Trophoblast cell (in vitro differentiated cells and primary cell): ENCODE results near the gene DGCR2.
"Not testable (repeated sequence)": the region's sequence is repeated elsewhere in the genome, so short reads cannot be mapped to it uniquely, and the experiment has no call there.

Experiments used
- DNase-seq, 2 donors: peaks; one replicate each; pipeline ENCODE4 v3.0.0-alpha.2; 2016
- H2AFZ ChIP-seq: 2 replicates; pipeline ENCODE4 v1.6.1; 2013; ENCODE audit warnings: low read length, moderate library complexity, mild to moderate bottlenecking; ENCODE audit not compliant: insufficient read depth, poor library complexity
- H2AK5ac ChIP-seq: 2 replicates; pipeline ENCODE4 v1.6.1; 2013; ENCODE audit warnings: mild to moderate bottlenecking, low read length
- H2BK120ac ChIP-seq: 2 replicates; pipeline ENCODE4 v1.6.1; 2013; ENCODE audit warnings: low read length, mild to moderate bottlenecking, moderate library complexity; ENCODE audit not compliant: insufficient read depth, poor library complexity
- H2BK12ac ChIP-seq: 2 replicates; pipeline ENCODE4 v1.6.1; 2013; ENCODE audit warnings: mild to moderate bottlenecking, low read length, moderate library complexity
- H2BK5ac ChIP-seq: 2 replicates; pipeline ENCODE4 v1.6.1; 2013; ENCODE audit warnings: low read length, low read depth, moderate library complexity, mild to moderate bottlenecking; ENCODE audit not compliant: poor library complexity
- H3K14ac ChIP-seq: 2 replicates; pipeline ENCODE4 v1.6.1; 2013; ENCODE audit warnings: mild to moderate bottlenecking, low read length
- H3K18ac ChIP-seq: 2 replicates; pipeline ENCODE4 v1.6.1; 2013; ENCODE audit warnings: mild to moderate bottlenecking, low read length
- H3K23ac ChIP-seq: 2 replicates; pipeline ENCODE4 v1.6.1; 2013; ENCODE audit warnings: low read length
- H3K27ac ChIP-seq: 2 replicates; pipeline ENCODE4 v1.5.1; 2013; ENCODE audit warnings: low read depth, mild to moderate bottlenecking, inconsistent platforms, low read length, moderate library complexity
- H3K27me3 ChIP-seq: 2 replicates; pipeline ENCODE4 v1.6.1; 2013; ENCODE audit warnings: inconsistent platforms, mild to moderate bottlenecking, low read length, moderate library complexity; ENCODE audit not compliant: insufficient read depth
- H3K36me3 ChIP-seq, 2 experiments: 1 replicate in 1 of 2; 2 replicates in 1 of 2; pipeline ENCODE4 v1.6.1; 2013; ENCODE audit warnings: low read length in 2 of 2, mild to moderate bottlenecking in 2 of 2, moderate library complexity in 1 of 2; ENCODE audit not compliant: insufficient read depth in 2 of 2, control insufficient read depth in 1 of 2
- H3K4ac ChIP-seq: 2 replicates; pipeline ENCODE4 v1.6.1; 2013; ENCODE audit warnings: low read depth, mild to moderate bottlenecking, low read length, moderate library complexity
- H3K4me1 ChIP-seq, 2 experiments: 1 replicate in 1 of 2; 2 replicates in 1 of 2; pipeline ENCODE4 v1.6.1; 2013; ENCODE audit warnings: low read length in 2 of 2, mild to moderate bottlenecking in 2 of 2, moderate library complexity in 1 of 2; ENCODE audit not compliant: insufficient read depth in 2 of 2, control insufficient read depth in 1 of 2
- H3K4me2 ChIP-seq: 2 replicates; pipeline ENCODE4 v1.6.1; 2013; ENCODE audit warnings: inconsistent platforms, mild to moderate bottlenecking, low read length, moderate library complexity
- H3K4me3 ChIP-seq: 2 replicates; pipeline ENCODE4 v1.5.1; 2013; ENCODE audit warnings: mild to moderate bottlenecking, low read depth, low read length, inconsistent platforms
- H3K79me1 ChIP-seq: one replicate; pipeline ENCODE4 v1.6.1; 2013; ENCODE audit warnings: low read length
- H3K79me2 ChIP-seq: 2 replicates; pipeline ENCODE4 v1.6.1; 2013; ENCODE audit warnings: low read length, mild to moderate bottlenecking; ENCODE audit not compliant: control insufficient read depth, insufficient read depth, poor library complexity
- H3K9ac ChIP-seq: 2 replicates; pipeline ENCODE4 v1.6.1; 2013; ENCODE audit warnings: mild to moderate bottlenecking, low read length
- H3K9me3 ChIP-seq: 2 replicates; pipeline ENCODE4 v1.6.1; 2013; ENCODE audit warnings: low read depth, mild to moderate bottlenecking, control low read depth, inconsistent platforms, low read length; ENCODE audit not compliant: insufficient read depth
- H4K12ac ChIP-seq: 2 replicates; pipeline ENCODE4 v1.6.1; 2013; ENCODE audit warnings: low read depth, mild to moderate bottlenecking, low read length, moderate library complexity
- H4K8ac ChIP-seq: 2 replicates; pipeline ENCODE4 v1.6.1; 2013; ENCODE audit warnings: low read depth, mild to moderate bottlenecking, low read length, moderate library complexity
- H4K91ac ChIP-seq: one replicate; pipeline ENCODE4 v1.6.1; 2013; ENCODE audit warnings: low read depth, mild to moderate bottlenecking, low read length, moderate library complexity
- WGBS: extraction: QIAGEN DNeasy Blood & Tissue Kit; methylation state at CpG from one replicate; pipeline ENCODE4 v1.1.7; 2013; ENCODE audit warnings: missing lambda C conversion rate; ENCODE audit not compliant: insufficient read length, insufficient coverage; ENCODE audit errors: extremely low coverage; 5-methylcytosine and 5-hydroxymethylcytosine counted together

DGCR2 gene

DNA sequence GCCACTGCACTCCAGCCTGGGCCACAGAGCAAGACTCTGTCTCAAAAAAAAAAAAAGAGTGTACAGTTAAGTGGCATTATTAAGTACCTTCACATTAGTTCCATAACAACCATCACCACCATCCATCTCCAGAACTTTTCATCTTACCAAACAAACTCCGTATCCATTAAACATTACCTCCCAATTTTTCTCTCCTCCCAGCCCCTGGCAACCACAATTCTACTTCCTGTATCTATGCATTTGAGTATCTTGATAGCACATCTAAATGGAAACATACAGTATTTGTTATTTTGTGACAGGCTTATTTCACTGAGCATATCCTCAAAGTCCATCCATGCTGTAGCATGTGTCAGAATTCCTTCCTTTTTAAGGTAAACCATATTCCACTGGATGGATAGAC, 46.8 kb downstream of the DGCR2 start:
- H2AK5ac ChIP-seq = no peak overlapping the region
- no peak overlapping the region for H3K18ac ChIP-seq
- peaks cover 2% of the 10 kb centered on the region for H3K79me2 ChIP-seq
- no peak overlapping the region for H2BK5ac ChIP-seq
- H2AFZ ChIP-seq = no peak overlapping the region
- no peak overlapping the region for H3K4ac ChIP-seq
- H4K91ac ChIP-seq = no peak overlapping the region
- DNase-seq = no peak
- H4K8ac ChIP-seq = no peak overlapping the region
- no peak overlapping the region for H3K4me2 ChIP-seq
- H2BK120ac ChIP-seq = no peak overlapping the region
- H3K79me1 ChIP-seq = no peaks in the 10 kb centered on the region
- no peak overlapping the region for H3K9ac ChIP-seq
- no peak overlapping the region for H4K12ac ChIP-seq
- peaks cover 2 to 12% of the 10 kb centered on the region in 2 experiments for H3K36me3 ChIP-seq
- H3K27ac ChIP-seq = no peak overlapping the region
- H3K4me1 ChIP-seq = peaks cover 0 to 2% of the 10 kb centered on the region in 2 experiments
- H3K27me3 ChIP-seq = no peaks in the 10 kb centered on the region
- no peak overlapping the region for H3K14ac ChIP-seq
- H2BK12ac ChIP-seq = no peak overlapping the region
- no peaks in the 10 kb centered on the region for H3K9me3 ChIP-seq
- WGBS = 100% methylated on average over 1 of the region's 1 CpG
- no peak overlapping the region for H3K4me3 ChIP-seq
- H3K23ac ChIP-seq = no peak overlapping the region

DNA sequence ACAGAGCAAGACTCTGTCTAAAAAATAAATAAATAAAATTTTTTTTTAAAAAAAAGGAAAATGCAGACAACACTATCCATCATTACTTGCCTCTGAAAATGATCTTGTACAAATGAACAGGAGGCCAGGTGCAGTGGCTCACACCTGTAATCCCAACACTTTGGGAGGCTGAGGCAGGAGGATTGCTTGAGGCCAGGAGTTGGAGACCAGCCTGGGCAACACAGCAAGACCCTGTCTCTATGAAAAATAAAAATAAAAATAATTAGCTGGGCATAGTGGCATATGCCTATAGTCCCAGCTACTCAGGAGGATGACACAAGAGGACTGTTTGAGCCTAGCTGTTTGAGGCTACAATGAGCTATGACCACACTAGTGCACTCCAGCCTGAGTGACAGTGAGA, 49.4 kb downstream of the DGCR2 start:
- not testable (repeated sequence) for H3K4me2 ChIP-seq, H4K12ac ChIP-seq, H3K4ac ChIP-seq, H3K23ac ChIP-seq, H3K79me2 ChIP-seq, H4K91ac ChIP-seq, H3K14ac ChIP-seq, H3K9me3 ChIP-seq, H3K79me1 ChIP-seq, H2AFZ ChIP-seq, H3K18ac ChIP-seq, H3K4me1 ChIP-seq, H2BK5ac ChIP-seq, H2AK5ac ChIP-seq, DNase-seq, H3K9ac ChIP-seq, H2BK120ac ChIP-seq, H4K8ac ChIP-seq, H3K27me3 ChIP-seq, H3K4me3 ChIP-seq, H2BK12ac ChIP-seq, H3K27ac ChIP-seq
- peaks cover 14 to 22% of the 10 kb centered on the region in 2 experiments for H3K36me3 ChIP-seq

DNA sequence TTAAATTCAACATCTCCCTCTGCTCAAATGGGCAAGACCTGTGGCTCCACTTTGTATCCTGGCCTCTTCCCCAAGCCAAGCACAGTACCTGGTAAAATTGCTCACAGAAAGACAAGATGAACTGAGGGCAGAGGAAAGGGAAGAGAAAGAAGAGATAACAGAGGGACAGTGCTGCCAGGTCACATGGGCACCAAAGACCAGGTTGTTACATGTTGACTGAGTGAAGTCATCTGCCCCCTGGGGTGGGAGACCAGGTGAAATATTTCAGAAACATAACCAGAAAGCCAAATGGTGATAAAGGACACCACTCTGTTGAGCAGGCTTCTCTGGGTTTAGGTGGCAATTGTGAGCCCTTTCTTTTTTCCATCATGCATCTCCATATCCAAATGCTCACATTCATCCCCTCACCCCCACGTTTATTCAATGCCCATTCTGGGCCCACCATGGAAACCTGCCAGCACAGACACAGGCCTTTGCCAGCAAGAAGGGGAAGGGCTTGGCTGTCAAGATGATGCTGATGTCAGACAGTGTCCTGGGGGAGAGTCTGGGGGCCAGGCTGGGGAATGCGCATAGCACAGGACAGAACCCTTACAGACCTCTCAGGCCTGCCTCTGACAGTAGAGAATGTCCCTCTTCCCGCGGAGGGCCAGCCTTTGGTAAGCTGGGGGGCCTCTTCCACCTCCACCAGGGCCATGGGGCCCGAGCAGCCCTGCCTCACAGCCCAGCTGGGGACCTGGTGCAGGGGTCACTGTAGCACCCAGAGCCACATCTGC, 51.6 kb downstream of the DGCR2 start:
- H3K4ac ChIP-seq = no peak overlapping the region
- H3K79me1 ChIP-seq = no peaks in the 10 kb centered on the region
- H3K9ac ChIP-seq = no peak overlapping the region

DNA sequence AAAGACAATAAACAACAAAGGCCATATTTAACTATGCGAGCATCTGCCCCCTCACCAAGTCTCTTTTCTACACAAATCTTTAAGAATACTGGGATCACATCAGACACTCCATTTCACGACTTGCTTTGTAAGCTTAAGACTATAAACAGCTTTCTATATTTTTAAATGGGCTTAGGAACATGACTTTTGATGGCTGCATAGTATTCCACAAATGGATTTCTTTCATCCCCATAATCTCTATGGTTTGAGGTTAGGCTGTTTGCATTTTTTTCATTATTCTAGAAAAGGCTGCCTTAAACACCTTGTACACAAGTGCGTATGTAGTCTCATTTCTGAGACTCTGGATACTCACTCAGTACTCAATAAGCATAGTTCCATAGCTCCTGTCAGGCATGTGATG, 52.8 kb downstream of the DGCR2 start:
- H3K27ac ChIP-seq = no peak overlapping the region
- no peaks in the 10 kb centered on the region for H3K9me3 ChIP-seq
- H3K4me2 ChIP-seq = no peak overlapping the region
- no peaks in the 10 kb centered on the region for H3K79me1 ChIP-seq
- no peak for DNase-seq
- peaks cover 39 to 43% of the 10 kb centered on the region in 2 experiments for H3K36me3 ChIP-seq
- no peak overlapping the region for H3K14ac ChIP-seq
- H2AK5ac ChIP-seq = no peak overlapping the region
- no peaks in the 10 kb centered on the region for H3K27me3 ChIP-seq
- H3K9ac ChIP-seq = no peak overlapping the region
- H3K4me3 ChIP-seq = no peak overlapping the region
- peaks cover 0 to 2% of the 10 kb centered on the region in 2 experiments for H3K4me1 ChIP-seq
- no peak overlapping the region for H3K23ac ChIP-seq
- H3K79me2 ChIP-seq = peaks cover 2% of the 10 kb centered on the region
- no peak overlapping the region for H3K18ac ChIP-seq
- no peak overlapping the region for H3K4ac ChIP-seq
- no peak overlapping the region for H2BK120ac ChIP-seq
- H2BK12ac ChIP-seq = no peak overlapping the region
- H4K12ac ChIP-seq = no peak overlapping the region
- no peak overlapping the region for H2AFZ ChIP-seq
- no peak overlapping the region for H4K91ac ChIP-seq
- H2BK5ac ChIP-seq = no peak overlapping the region
- no CpG with 5 or more reads among the region's 3 CpGs for WGBS
- H4K8ac ChIP-seq = no peak overlapping the region

More for the DNA sequence above, 51.6 kb downstream of the DGCR2 start:
- Histone ChIP-seq H3K23ac (no peak overlapping the region), H4K8ac (no peak overlapping the region), H2BK120ac (no peak overlapping the region), H3K4me1 (peaks cover 0 to 2% of the 10 kb centered on the region in 2 experiments), H3K27ac (no peak overlapping the region), H3K79me2 (peaks cover 2% of the 10 kb centered on the region), H3K27me3 (no peaks in the 10 kb centered on the region), H3K9me3 (no peaks in the 10 kb centered on the region), H2AFZ (peak overlapping the region; percentile 30), H3K14ac (no peak overlapping the region), H3K18ac (no peak overlapping the region), H3K36me3 (peaks cover 29 to 35% of the 10 kb centered on the region in 2 experiments), H2BK12ac (no peak overlapping the region), H4K12ac (no peak overlapping the region), H4K91ac (no peak overlapping the region), H2BK5ac (no peak overlapping the region), H3K4me2 (no peak overlapping the region), H2AK5ac (no peak overlapping the region), H3K4me3 (no peak overlapping the region)
- no CpG with 5 or more reads among the region's 5 CpGs for WGBS
- no peak for DNase-seq
